Mesenchymal stem cell (in vitro differentiated cells and primary cell): ENCODE measurements around the gene NPAS3.

Source experiments
- DNase-seq: peaks from one replicate; pipeline ENCODE4 v3.0.0-alpha.2; 2013
- H2AFZ ChIP-seq: one replicate; pipeline ENCODE4 v1.6.1; 2013; ENCODE audit warnings: low read depth, mild to moderate bottlenecking, control low read depth, inconsistent platforms, low read length, moderate library complexity
- H2AK5ac ChIP-seq: 2 replicates; pipeline ENCODE4 v1.6.1; 2013; ENCODE audit warnings: low read length, moderate library complexity, mild to moderate bottlenecking, inconsistent platforms; ENCODE audit not compliant: severe bottlenecking
- H2BK120ac ChIP-seq: one replicate; pipeline ENCODE4 v1.6.1; 2013; ENCODE audit warnings: low read depth, mild to moderate bottlenecking, inconsistent platforms, low read length, moderate library complexity
- H2BK12ac ChIP-seq, 2 experiments: one replicate each; pipeline ENCODE4 v1.6.1; 2013; ENCODE audit warnings: inconsistent platforms in 2 of 2, low read length in 2 of 2, mild to moderate bottlenecking in 2 of 2, moderate library complexity in 2 of 2, control low read depth in 1 of 2
- H2BK15ac ChIP-seq: one replicate; pipeline ENCODE4 v1.6.1; 2013; ENCODE audit warnings: mild to moderate bottlenecking, low read depth, inconsistent platforms; ENCODE audit not compliant: poor library complexity, severe bottlenecking
- H2BK5ac ChIP-seq: 2 replicates; pipeline ENCODE4 v1.6.1; 2013; ENCODE audit warnings: low read depth, mild to moderate bottlenecking, low read length, control low read depth, inconsistent platforms; ENCODE audit not compliant: poor library complexity, severe bottlenecking
- H3K14ac ChIP-seq, 2 experiments: one replicate each; pipeline ENCODE4 v1.6.1; 2013; ENCODE audit warnings: inconsistent platforms in 2 of 2, low read length in 2 of 2, control low read depth in 1 of 2, mild to moderate bottlenecking in 1 of 2, moderate library complexity in 1 of 2
- H3K18ac ChIP-seq, 2 experiments: one replicate each; pipeline ENCODE4 v1.6.1; 2013; ENCODE audit warnings: inconsistent platforms in 2 of 2, low read length in 2 of 2, control low read depth in 1 of 2, low read depth in 1 of 2, mild to moderate bottlenecking in 1 of 2
- H3K23ac ChIP-seq, 2 experiments: one replicate each; pipeline ENCODE4 v1.6.1; 2013; ENCODE audit warnings: inconsistent platforms in 2 of 2, low read length in 2 of 2, mild to moderate bottlenecking in 2 of 2, moderate library complexity in 2 of 2, control low read depth in 1 of 2
- H3K27ac ChIP-seq: 2 replicates; pipeline ENCODE4 v1.5.1; 2013; ENCODE audit warnings: mild to moderate bottlenecking, moderate library complexity, low read length, control low read depth, inconsistent platforms; ENCODE audit not compliant: poor library complexity, severe bottlenecking
- H3K27me3 ChIP-seq, 2 experiments: 2 replicates each; pipeline versions ENCODE4 v1.6.1 to v1.7.0; 2013; ENCODE audit warnings: low read length in 2 of 2, mild to moderate bottlenecking in 2 of 2, moderate library complexity in 2 of 2, control low read depth in 1 of 2, inconsistent platforms in 1 of 2; ENCODE audit not compliant: control insufficient read depth in 1 of 2, insufficient read depth in 1 of 2
- H3K36me3 ChIP-seq, 2 experiments: 2 replicates each; pipeline versions ENCODE4 v1.6.1 to v1.7.0; 2013; ENCODE audit warnings: low read length in 2 of 2, control low read depth in 1 of 2, inconsistent platforms in 1 of 2, low read depth in 1 of 2, mild to moderate bottlenecking in 1 of 2; ENCODE audit not compliant: insufficient read depth in 2 of 2, control insufficient read depth in 1 of 2
- H3K4ac ChIP-seq, 2 experiments: one replicate each; pipeline ENCODE4 v1.6.1; 2013; ENCODE audit warnings: inconsistent platforms in 2 of 2, low read length in 2 of 2, mild to moderate bottlenecking in 2 of 2, moderate library complexity in 2 of 2, control low read depth in 1 of 2, low read depth in 1 of 2
- H3K4me1 ChIP-seq: 2 replicates; pipeline ENCODE4 v1.6.1; 2013; ENCODE audit warnings: low read depth, low read length, control low read depth; ENCODE audit not compliant: control insufficient read depth, insufficient read depth
- H3K4me2 ChIP-seq: 2 replicates; pipeline ENCODE4 v1.6.1; 2013; ENCODE audit warnings: low read length, mild to moderate bottlenecking, inconsistent platforms; ENCODE audit not compliant: poor library complexity, severe bottlenecking
- H3K4me3 ChIP-seq, 2 experiments: 2 replicates each; pipeline versions ENCODE4 v1.5.1 to v1.7.0; 2013; ENCODE audit warnings: low read length in 2 of 2, mild to moderate bottlenecking in 2 of 2, control low read depth in 1 of 2, low read depth in 1 of 2; ENCODE audit not compliant: insufficient read depth in 1 of 2
- H3K79me1 ChIP-seq: replicated peaks from 2 replicates; pipeline ENCODE4 v1.6.1; 2013; ENCODE audit warnings: mild to moderate bottlenecking, control low read depth, low read length, inconsistent platforms; ENCODE audit not compliant: poor library complexity, severe bottlenecking
- H3K9ac ChIP-seq: 2 replicates; pipeline ENCODE4 v1.7.0; 2013; ENCODE audit warnings: mild to moderate bottlenecking, low read length, moderate library complexity
- H3K9me3 ChIP-seq: 2 replicates; pipeline ENCODE4 v1.7.0; 2013; ENCODE audit warnings: mild to moderate bottlenecking, low read length; ENCODE audit not compliant: control insufficient read depth
- H4K8ac ChIP-seq: one replicate; pipeline ENCODE4 v1.6.1; 2013; ENCODE audit warnings: inconsistent platforms, mild to moderate bottlenecking, low read length, moderate library complexity
- H4K91ac ChIP-seq: one replicate; pipeline ENCODE4 v1.6.1; 2013; ENCODE audit warnings: mild to moderate bottlenecking, low read length, inconsistent platforms
- WGBS: methylation state at CpG from one replicate; pipeline ENCODE4 v1.1.7; 2013; ENCODE audit warnings: mixed read lengths; 5-methylcytosine and 5-hydroxymethylcytosine counted together

NPAS3 gene

GRCh38 chr14:33444136-33444535 lies 505.5 kb downstream of the NPAS3 start:
- 100% methylated on average over 3 of the region's 3 CpGs for WGBS

DNA sequence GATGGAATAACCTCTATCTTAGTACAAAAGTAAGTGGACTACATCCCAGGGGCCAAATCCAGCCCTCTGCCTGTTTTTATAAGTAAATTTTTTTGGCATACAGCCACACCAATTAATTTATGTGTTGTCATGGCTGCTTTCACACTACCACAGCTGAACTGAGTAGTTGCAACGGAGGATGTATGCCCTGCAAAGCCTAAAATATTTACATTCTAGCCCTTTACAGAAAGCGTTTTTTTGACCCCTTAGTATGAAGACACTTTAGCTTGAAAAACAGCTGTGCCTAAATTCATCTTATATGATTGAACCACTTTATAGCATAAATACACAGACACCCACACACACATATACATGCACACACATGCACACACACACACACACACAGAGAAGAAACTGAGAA lies 510.6 kb downstream of the NPAS3 start:
- no peaks in the 10 kb centered on the region for H3K36me3 ChIP-seq
- H3K4ac ChIP-seq, result no peak overlapping the region
- no peaks in the 10 kb centered on the region for H3K27me3 ChIP-seq
- no peak overlapping the region for H2AFZ ChIP-seq
- no peak overlapping the region for H3K27ac ChIP-seq
- H4K91ac ChIP-seq, result no peak overlapping the region
- DNase-seq, result no peak
- no peak overlapping the region for H2AK5ac ChIP-seq
- no peak overlapping the region for H3K23ac ChIP-seq
- H2BK15ac ChIP-seq, result no peak overlapping the region
- H3K18ac ChIP-seq, result no peak overlapping the region
- no peak overlapping the region for H3K9ac ChIP-seq
- no peak overlapping the region for H2BK120ac ChIP-seq
- WGBS, result 48% methylated on average over 2 of the region's 2 CpGs
- H2BK5ac ChIP-seq, result no peak overlapping the region
- no peaks in the 10 kb centered on the region for H3K9me3 ChIP-seq
- no peak overlapping the region for H3K4me3 ChIP-seq
- H2BK12ac ChIP-seq, result no peak overlapping the region
- H3K14ac ChIP-seq, result no peak overlapping the region
- H3K4me2 ChIP-seq, result no peak overlapping the region
- H3K79me1 ChIP-seq, result no peaks in the 10 kb centered on the region
- H4K8ac ChIP-seq, result no peak overlapping the region
- H3K4me1 ChIP-seq, result no peaks in the 10 kb centered on the region

More at GRCh38 chr14:33444136-33444535, 505.5 kb downstream of the NPAS3 start:
- DNase-seq, result no peak
- no peak overlapping the region for H3K27ac ChIP-seq
- H3K14ac ChIP-seq, result no peak overlapping the region
- H2AK5ac ChIP-seq, result no peak overlapping the region
- H2BK12ac ChIP-seq, result no peak overlapping the region
- H3K18ac ChIP-seq, result no peak overlapping the region
- no peak overlapping the region for H2AFZ ChIP-seq
- no peaks in the 10 kb centered on the region for H3K36me3 ChIP-seq
- no peak overlapping the region for H3K4me2 ChIP-seq
- no peaks in the 10 kb centered on the region for H3K27me3 ChIP-seq
- no peak overlapping the region for H3K4me3 ChIP-seq
- no peaks in the 10 kb centered on the region for H3K4me1 ChIP-seq
- no peak overlapping the region for H2BK15ac ChIP-seq
- no peak overlapping the region for H3K4ac ChIP-seq
- H2BK120ac ChIP-seq, result no peak overlapping the region
- H4K8ac ChIP-seq, result no peak overlapping the region
- no peak overlapping the region for H3K23ac ChIP-seq
- no peaks in the 10 kb centered on the region for H3K9me3 ChIP-seq
- no peaks in the 10 kb centered on the region for H3K79me1 ChIP-seq
- no peak overlapping the region for H2BK5ac ChIP-seq
- no peak overlapping the region for H3K9ac ChIP-seq
- H4K91ac ChIP-seq, result no peak overlapping the region

DNA sequence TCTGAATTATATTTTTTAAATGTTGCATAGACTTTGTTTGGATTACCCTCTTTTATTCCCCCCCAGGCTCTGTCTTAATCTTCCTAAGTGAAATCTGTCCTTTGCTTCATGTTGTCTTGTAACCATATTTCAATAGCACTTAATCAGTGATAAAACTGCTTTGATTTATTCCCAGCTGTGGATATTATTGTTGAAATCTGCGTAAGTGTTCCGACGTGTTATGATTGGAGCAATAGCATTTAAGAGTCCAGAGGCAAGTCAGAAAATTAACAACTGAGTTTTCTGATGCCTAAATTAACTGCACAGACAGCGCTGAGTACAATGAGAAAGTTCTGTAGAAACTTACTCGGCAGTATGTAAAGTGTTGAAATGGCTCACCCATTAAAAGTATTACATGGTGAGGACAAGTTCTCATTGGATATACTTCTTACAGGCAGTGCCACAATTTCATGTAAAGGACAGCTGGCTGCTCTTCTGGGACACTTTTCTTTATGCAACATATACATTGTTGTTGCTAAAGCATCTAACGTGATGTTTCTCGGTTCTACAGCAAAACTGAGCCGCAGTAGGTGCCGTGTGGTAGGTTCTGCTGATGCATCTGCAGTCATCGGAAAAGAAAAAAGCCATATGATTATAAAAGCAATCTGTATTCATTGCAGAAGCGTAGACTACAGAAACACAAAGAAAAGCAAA lies 511.2 kb downstream of the NPAS3 start:
- H4K91ac ChIP-seq, result no peak overlapping the region
- no peak overlapping the region for H2BK15ac ChIP-seq
- H3K18ac ChIP-seq, result peak overlapping the region in 1 of 2 experiments; percentile 2
- H3K23ac ChIP-seq, result no peak overlapping the region
- DNase-seq, result no peak
- H3K4me3 ChIP-seq, result no peak overlapping the region
- no peak overlapping the region for H2BK12ac ChIP-seq
- H3K4me2 ChIP-seq, result no peak overlapping the region
- H2BK120ac ChIP-seq, result no peak overlapping the region
- no peak overlapping the region for H2AK5ac ChIP-seq
- no peak overlapping the region for H4K8ac ChIP-seq
- no peak overlapping the region for H3K27ac ChIP-seq
- H2AFZ ChIP-seq, result no peak overlapping the region
- H3K4ac ChIP-seq, result no peak overlapping the region
- H3K9me3 ChIP-seq, result no peaks in the 10 kb centered on the region
- H3K36me3 ChIP-seq, result no peaks in the 10 kb centered on the region
- no peak overlapping the region for H3K9ac ChIP-seq
- H2BK5ac ChIP-seq, result no peak overlapping the region
- H3K79me1 ChIP-seq, result no peaks in the 10 kb centered on the region
- H3K27me3 ChIP-seq, result no peaks in the 10 kb centered on the region
- WGBS, result 96% methylated on average over 11 of the region's 11 CpGs
- H3K14ac ChIP-seq, result no peak overlapping the region
- no peaks in the 10 kb centered on the region for H3K4me1 ChIP-seq

- Histone ChIP-seq H4K8ac (no peak overlapping the region), H3K27me3 (no peaks in the 10 kb centered on the region), H3K4me2 (no peak overlapping the region), H3K79me1 (no peaks in the 10 kb centered on the region), H3K36me3 (no peaks in the 10 kb centered on the region), H2AFZ (no peak overlapping the region), H3K4ac (no peak overlapping the region), H2BK12ac (no peak overlapping the region), H3K4me1 (no peaks in the 10 kb centered on the region), H3K23ac (no peak overlapping the region), H3K9me3 (no peaks in the 10 kb centered on the region), H2BK5ac (no peak overlapping the region), H3K4me3 (no peak overlapping the region), H3K14ac (no peak overlapping the region), H2BK15ac (no peak overlapping the region), H4K91ac (no peak overlapping the region), H2BK120ac (no peak overlapping the region), H2AK5ac (no peak overlapping the region), H3K27ac (no peak overlapping the region), H3K18ac (no peak overlapping the region), H3K9ac (no peak overlapping the region)
- 83% methylated on average over 1 of the region's 2 CpGs for WGBS
- DNase-seq, result no peak
These were observed 511.7 kb downstream of the NPAS3 start for GRCh38 chr14:33450416-33450815.
